Mesenchymal stem cell (in vitro differentiated cells and primary cell): ENCODE measurements around the gene PMF1.
A peak's percentile ranks its signal among the peaks of the same experiment; 100 is the strongest.

Source experiments
- DNase-seq: peaks from one replicate; pipeline ENCODE4 v3.0.0-alpha.2; 2013
- H2AFZ ChIP-seq: one replicate; pipeline ENCODE4 v1.6.1; 2013; ENCODE audit warnings: low read depth, mild to moderate bottlenecking, control low read depth, inconsistent platforms, low read length, moderate library complexity
- H2AK5ac ChIP-seq: 2 replicates; pipeline ENCODE4 v1.6.1; 2013; ENCODE audit warnings: low read length, moderate library complexity, mild to moderate bottlenecking, inconsistent platforms; ENCODE audit not compliant: severe bottlenecking
- H2BK120ac ChIP-seq: one replicate; pipeline ENCODE4 v1.6.1; 2013; ENCODE audit warnings: low read depth, mild to moderate bottlenecking, inconsistent platforms, low read length, moderate library complexity
- H2BK12ac ChIP-seq, 2 experiments: one replicate each; pipeline ENCODE4 v1.6.1; 2013; ENCODE audit warnings: inconsistent platforms in 2 of 2, low read length in 2 of 2, mild to moderate bottlenecking in 2 of 2, moderate library complexity in 2 of 2, control low read depth in 1 of 2
- H2BK15ac ChIP-seq: one replicate; pipeline ENCODE4 v1.6.1; 2013; ENCODE audit warnings: mild to moderate bottlenecking, low read depth, inconsistent platforms; ENCODE audit not compliant: poor library complexity, severe bottlenecking
- H2BK5ac ChIP-seq: 2 replicates; pipeline ENCODE4 v1.6.1; 2013; ENCODE audit warnings: low read depth, mild to moderate bottlenecking, low read length, control low read depth, inconsistent platforms; ENCODE audit not compliant: poor library complexity, severe bottlenecking
- H3K14ac ChIP-seq, 2 experiments: one replicate each; pipeline ENCODE4 v1.6.1; 2013; ENCODE audit warnings: inconsistent platforms in 2 of 2, low read length in 2 of 2, control low read depth in 1 of 2, mild to moderate bottlenecking in 1 of 2, moderate library complexity in 1 of 2
- H3K18ac ChIP-seq, 2 experiments: one replicate each; pipeline ENCODE4 v1.6.1; 2013; ENCODE audit warnings: inconsistent platforms in 2 of 2, low read length in 2 of 2, control low read depth in 1 of 2, low read depth in 1 of 2, mild to moderate bottlenecking in 1 of 2
- H3K23ac ChIP-seq, 2 experiments: one replicate each; pipeline ENCODE4 v1.6.1; 2013; ENCODE audit warnings: inconsistent platforms in 2 of 2, low read length in 2 of 2, mild to moderate bottlenecking in 2 of 2, moderate library complexity in 2 of 2, control low read depth in 1 of 2
- H3K27ac ChIP-seq: 2 replicates; pipeline ENCODE4 v1.5.1; 2013; ENCODE audit warnings: mild to moderate bottlenecking, moderate library complexity, low read length, control low read depth, inconsistent platforms; ENCODE audit not compliant: poor library complexity, severe bottlenecking
- H3K27me3 ChIP-seq, 2 experiments: 2 replicates each; pipeline versions ENCODE4 v1.6.1 to v1.7.0; 2013; ENCODE audit warnings: low read length in 2 of 2, mild to moderate bottlenecking in 2 of 2, moderate library complexity in 2 of 2, control low read depth in 1 of 2, inconsistent platforms in 1 of 2; ENCODE audit not compliant: control insufficient read depth in 1 of 2, insufficient read depth in 1 of 2
- H3K36me3 ChIP-seq, 2 experiments: 2 replicates each; pipeline versions ENCODE4 v1.6.1 to v1.7.0; 2013; ENCODE audit warnings: low read length in 2 of 2, control low read depth in 1 of 2, inconsistent platforms in 1 of 2, low read depth in 1 of 2, mild to moderate bottlenecking in 1 of 2; ENCODE audit not compliant: insufficient read depth in 2 of 2, control insufficient read depth in 1 of 2
- H3K4ac ChIP-seq, 2 experiments: one replicate each; pipeline ENCODE4 v1.6.1; 2013; ENCODE audit warnings: inconsistent platforms in 2 of 2, low read length in 2 of 2, mild to moderate bottlenecking in 2 of 2, moderate library complexity in 2 of 2, control low read depth in 1 of 2, low read depth in 1 of 2
- H3K4me1 ChIP-seq: 2 replicates; pipeline ENCODE4 v1.6.1; 2013; ENCODE audit warnings: low read depth, low read length, control low read depth; ENCODE audit not compliant: control insufficient read depth, insufficient read depth
- H3K4me2 ChIP-seq: 2 replicates; pipeline ENCODE4 v1.6.1; 2013; ENCODE audit warnings: low read length, mild to moderate bottlenecking, inconsistent platforms; ENCODE audit not compliant: poor library complexity, severe bottlenecking
- H3K4me3 ChIP-seq, 2 experiments: 2 replicates each; pipeline versions ENCODE4 v1.5.1 to v1.7.0; 2013; ENCODE audit warnings: low read length in 2 of 2, mild to moderate bottlenecking in 2 of 2, control low read depth in 1 of 2, low read depth in 1 of 2; ENCODE audit not compliant: insufficient read depth in 1 of 2
- H3K79me1 ChIP-seq: replicated peaks from 2 replicates; pipeline ENCODE4 v1.6.1; 2013; ENCODE audit warnings: mild to moderate bottlenecking, control low read depth, low read length, inconsistent platforms; ENCODE audit not compliant: poor library complexity, severe bottlenecking
- H3K9ac ChIP-seq: 2 replicates; pipeline ENCODE4 v1.7.0; 2013; ENCODE audit warnings: mild to moderate bottlenecking, low read length, moderate library complexity
- H3K9me3 ChIP-seq: 2 replicates; pipeline ENCODE4 v1.7.0; 2013; ENCODE audit warnings: mild to moderate bottlenecking, low read length; ENCODE audit not compliant: control insufficient read depth
- H4K8ac ChIP-seq: one replicate; pipeline ENCODE4 v1.6.1; 2013; ENCODE audit warnings: inconsistent platforms, mild to moderate bottlenecking, low read length, moderate library complexity
- H4K91ac ChIP-seq: one replicate; pipeline ENCODE4 v1.6.1; 2013; ENCODE audit warnings: mild to moderate bottlenecking, low read length, inconsistent platforms
- WGBS: methylation state at CpG from one replicate; pipeline ENCODE4 v1.1.7; 2013; ENCODE audit warnings: mixed read lengths; 5-methylcytosine and 5-hydroxymethylcytosine counted together

PMF1 gene

DNA sequence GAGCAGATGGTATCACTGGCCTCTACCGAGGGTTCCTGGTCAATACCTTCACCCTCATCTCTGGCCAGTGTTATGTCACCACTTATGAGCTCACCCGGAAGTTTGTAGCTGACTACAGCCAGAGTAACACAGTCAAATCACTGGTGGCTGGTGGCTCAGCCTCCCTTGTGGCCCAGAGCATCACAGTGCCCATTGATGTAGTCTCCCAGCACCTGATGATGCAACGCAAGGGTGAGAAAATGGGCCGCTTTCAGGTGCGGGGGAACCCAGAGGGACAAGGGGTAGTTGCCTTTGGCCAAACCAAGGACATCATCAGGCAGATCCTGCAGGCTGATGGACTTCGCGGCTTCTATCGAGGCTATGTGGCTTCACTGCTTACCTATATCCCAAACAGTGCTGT is 12.8 kb upstream of the PMF1 start:
- Histone ChIP-seq H2BK12ac (no peak overlapping the region), H3K36me3 (peaks cover 21 to 56% of the 10 kb centered on the region in 2 experiments), H3K4me2 (no peak overlapping the region), H2AFZ (no peak overlapping the region), H2BK15ac (no peak overlapping the region), H2AK5ac (no peak overlapping the region), H3K14ac (no peak overlapping the region), H3K4me1 (peaks cover 6% of the 10 kb centered on the region), H3K23ac (no peak overlapping the region), H2BK120ac (no peak overlapping the region), H3K27ac (no peak overlapping the region), H3K27me3 (no peaks in the 10 kb centered on the region), H3K9me3 (no peaks in the 10 kb centered on the region), H3K18ac (no peak overlapping the region), H3K4me3 (no peak overlapping the region), H4K8ac (no peak overlapping the region), H3K79me1 (peaks cover 42% of the 10 kb centered on the region), H3K9ac (no peak overlapping the region), H4K91ac (no peak overlapping the region), H2BK5ac (no peak overlapping the region), H3K4ac (no peak overlapping the region)
- no peak for DNase-seq
- WGBS: over 99% methylated on average over 7 of the region's 8 CpGs

DNA sequence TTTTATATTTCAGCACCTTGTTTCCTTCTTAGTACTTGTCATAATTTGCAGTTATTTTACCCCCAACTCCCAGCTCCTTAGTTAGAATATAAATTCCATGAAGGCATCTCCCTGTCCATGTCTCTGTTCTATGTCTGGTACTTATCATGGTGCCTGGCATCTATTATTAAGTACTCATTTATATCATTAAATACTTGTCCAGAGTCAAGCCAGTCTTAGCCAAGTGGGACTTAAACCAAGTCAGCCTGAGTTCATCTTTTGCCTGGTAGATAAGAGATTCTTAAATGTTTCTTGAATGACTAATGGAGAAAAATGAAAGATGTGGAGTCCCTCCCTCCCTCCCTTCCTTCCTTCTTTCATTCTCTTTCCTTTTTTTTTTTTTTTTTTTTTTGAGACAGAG is 9.5 kb upstream of the PMF1 start:
- H3K9me3 ChIP-seq: no peaks in the 10 kb centered on the region
- DNase-seq: peak; percentile 28
- H3K4me3 ChIP-seq: no peak overlapping the region
- peaks cover 6% of the 10 kb centered on the region for H3K4me1 ChIP-seq
- peak overlapping the region; percentile 24 for H3K9ac ChIP-seq
- no peak overlapping the region for H2BK15ac ChIP-seq
- H3K27me3 ChIP-seq: no peaks in the 10 kb centered on the region
- no peak overlapping the region for H3K18ac ChIP-seq
- no peak overlapping the region for H4K8ac ChIP-seq
- no peak overlapping the region for H3K27ac ChIP-seq
- no peak overlapping the region for H2AK5ac ChIP-seq
- peaks cover 34% of the 10 kb centered on the region for H3K79me1 ChIP-seq
- H3K4me2 ChIP-seq: no peak overlapping the region
- no peak overlapping the region for H2AFZ ChIP-seq
- H3K14ac ChIP-seq: no peak overlapping the region
- H4K91ac ChIP-seq: no peak overlapping the region
- no peak overlapping the region for H2BK5ac ChIP-seq
- no peak overlapping the region for H3K4ac ChIP-seq
- H2BK12ac ChIP-seq: no peak overlapping the region
- no peak overlapping the region for H2BK120ac ChIP-seq
- no peak overlapping the region for H3K23ac ChIP-seq
- peaks cover 30 to 55% of the 10 kb centered on the region in 2 experiments for H3K36me3 ChIP-seq

DNA sequence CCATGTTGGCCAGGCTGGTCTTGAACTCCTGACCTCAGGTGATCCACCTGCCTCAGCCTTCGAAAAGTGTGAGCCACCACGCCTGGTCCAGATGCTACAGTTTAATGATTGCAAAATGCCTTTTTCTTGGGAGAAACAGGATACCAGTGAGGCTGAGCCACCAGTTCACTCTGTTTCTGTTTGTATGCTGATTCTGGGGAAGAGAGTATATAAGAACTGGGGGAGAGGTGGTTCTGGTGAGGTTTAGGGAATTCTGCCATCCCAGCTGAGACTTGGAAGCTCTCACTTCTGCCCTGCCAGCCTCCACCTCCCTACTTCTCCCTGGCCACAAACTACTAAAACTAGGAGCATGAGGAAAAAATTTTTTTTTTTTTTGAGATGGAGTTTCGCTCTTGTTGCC is 8.1 kb upstream of the PMF1 start:
- Histone ChIP-seq H3K14ac (no peak overlapping the region), H4K91ac (no peak overlapping the region), H3K9me3 (no peaks in the 10 kb centered on the region), H4K8ac (no peak overlapping the region), H2BK5ac (no peak overlapping the region), H3K36me3 (peaks cover 26 to 59% of the 10 kb centered on the region in 2 experiments), H2BK12ac (no peak overlapping the region), H2AFZ (no peak overlapping the region), H3K4me3 (no peak overlapping the region), H2BK15ac (no peak overlapping the region), H3K9ac (no peak overlapping the region), H3K79me1 (peaks cover 24% of the 10 kb centered on the region), H3K4ac (no peak overlapping the region), H3K4me2 (no peak overlapping the region), H3K23ac (no peak overlapping the region), H3K18ac (no peak overlapping the region), H2AK5ac (no peak overlapping the region), H3K27me3 (no peaks in the 10 kb centered on the region), H2BK120ac (no peak overlapping the region), H3K4me1 (peaks cover 2% of the 10 kb centered on the region), H3K27ac (no peak overlapping the region)
- DNase-seq: no peak
- WGBS: 94% methylated on average over 3 of the region's 3 CpGs

DNA sequence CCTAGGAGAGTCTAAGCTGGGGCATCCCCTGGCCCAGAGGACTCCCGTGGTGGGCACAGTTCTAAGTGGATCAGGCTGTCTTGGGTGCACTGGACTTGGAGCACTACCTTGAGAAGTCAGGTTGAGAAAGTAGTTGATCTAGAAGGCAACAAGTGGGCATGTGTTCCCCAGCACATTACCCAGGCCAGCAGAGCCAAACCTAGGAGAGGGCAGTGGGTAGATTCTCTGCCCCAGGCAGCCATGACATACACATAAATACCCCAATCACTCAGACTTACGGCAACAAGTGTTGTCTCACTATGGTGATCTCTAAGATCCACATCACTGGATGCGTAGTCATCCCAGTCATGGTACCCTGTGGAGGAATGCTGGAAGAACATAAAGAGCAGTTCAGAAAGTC is 1.6 kb upstream of the PMF1 start:
- Histone ChIP-seq H3K27me3 (no peaks in the 10 kb centered on the region), H3K23ac (no peak overlapping the region), H2BK12ac (no peak overlapping the region), H3K9ac (no peak overlapping the region), H3K9me3 (no peaks in the 10 kb centered on the region), H3K4me2 (no peak overlapping the region), H3K14ac (no peak overlapping the region), H2BK5ac (no peak overlapping the region), H2BK15ac (no peak overlapping the region), H3K4me3 (no peak overlapping the region), H2AK5ac (no peak overlapping the region), H2AFZ (no peak overlapping the region), H3K27ac (no peak overlapping the region), H2BK120ac (no peak overlapping the region), H3K4ac (no peak overlapping the region), H4K91ac (no peak overlapping the region), H3K4me1 (peaks cover 8% of the 10 kb centered on the region), H3K18ac (no peak overlapping the region), H4K8ac (no peak overlapping the region), H3K36me3 (peaks cover 31 to 58% of the 10 kb centered on the region in 2 experiments), H3K79me1 (peaks cover 12% of the 10 kb centered on the region)
- WGBS: 94% methylated on average over 3 of the region's 3 CpGs
- no peak for DNase-seq
